ENCODE measurements around the gene RAB37. TPM values are rescaled to one million over a fixed set of nuclear protein-coding genes. Genes with fewer than 3 reads are reported as not detected.

Gene RAB37
- total RNA-seq, 3 donors from 2014 or later = 0.29 to 0.98 (median 0.33) TPM

DNA sequence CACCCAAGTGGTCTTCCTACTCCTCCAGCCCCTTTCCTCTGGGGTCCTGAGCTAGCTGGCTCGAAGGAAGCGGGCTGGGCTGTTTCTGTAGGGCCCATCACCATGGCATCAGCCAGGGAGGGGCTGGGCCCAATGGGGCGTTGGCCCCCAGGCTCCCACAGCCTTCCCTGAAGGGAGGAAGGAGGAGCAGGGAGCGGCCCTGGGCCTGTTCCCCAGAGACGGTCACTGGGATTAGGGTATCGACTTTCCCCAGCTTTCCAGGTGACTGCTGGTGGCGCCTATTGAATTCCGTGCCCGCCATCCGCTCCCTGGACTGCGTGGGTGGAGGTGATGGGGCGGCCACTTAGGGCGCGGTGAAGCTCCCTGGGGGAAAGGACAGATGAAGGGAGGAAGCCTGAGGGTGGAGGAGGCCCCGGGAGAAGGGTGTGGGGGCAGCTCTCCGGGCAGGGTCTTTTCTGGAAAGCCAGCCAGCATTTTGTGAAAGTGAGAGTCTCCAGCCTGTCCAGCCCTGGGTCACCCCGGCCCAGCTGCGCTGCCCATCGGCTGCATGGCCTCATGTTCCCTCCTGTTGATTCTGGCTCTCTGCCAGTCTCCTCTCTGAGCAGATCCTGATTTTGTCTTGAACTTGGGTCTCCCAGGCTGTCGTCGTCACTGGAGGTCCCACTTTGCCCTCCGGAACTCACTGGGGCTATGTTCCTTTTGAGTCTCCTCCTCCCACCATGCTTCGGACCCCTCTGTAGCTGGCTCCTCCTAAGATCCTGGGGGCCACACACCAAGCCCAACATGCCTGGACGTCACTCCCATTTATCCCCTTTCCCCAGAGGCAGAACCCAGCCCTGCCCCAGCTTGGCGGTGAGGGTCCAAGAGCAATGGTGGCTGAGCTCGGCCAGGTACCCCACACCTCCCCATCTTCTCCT, 21.1 kb downstream of the RAB37 start:
- Mint-ChIP-seq H3K4me1 (ENCODE audit: low read depth) (peaks cover 86% of the 10 kb centered on the region), H3K4me3 (peak overlapping the region; percentile 59), H3K27me3 (ENCODE audit: low read depth) (no peaks in the 10 kb centered on the region), H3K9me3 (no peaks in the 10 kb centered on the region), H3K36me3 (ENCODE audit: insufficient read depth) (peaks cover under 1% of the 10 kb centered on the region)
- ATAC-seq (no peak), DNase-seq (no peak)

- H3K4me1 Mint-ChIP-seq (ENCODE audit: low read depth) = peaks cover 79% of the 10 kb centered on the region
- H3K4me3 Mint-ChIP-seq = peak overlapping the region; percentile 59
- ATAC-seq = peak; percentile 42 to 43
- H3K27me3 Mint-ChIP-seq (ENCODE audit: low read depth) = no peaks in the 10 kb centered on the region
- no peak for DNase-seq
- no peaks in the 10 kb centered on the region for H3K36me3 Mint-ChIP-seq (ENCODE audit: insufficient read depth)
- no peaks in the 10 kb centered on the region for H3K9me3 Mint-ChIP-seq
These were observed 21.8 kb downstream of the RAB37 start for GRCh38 chr17:74758848-74759168.

DNA sequence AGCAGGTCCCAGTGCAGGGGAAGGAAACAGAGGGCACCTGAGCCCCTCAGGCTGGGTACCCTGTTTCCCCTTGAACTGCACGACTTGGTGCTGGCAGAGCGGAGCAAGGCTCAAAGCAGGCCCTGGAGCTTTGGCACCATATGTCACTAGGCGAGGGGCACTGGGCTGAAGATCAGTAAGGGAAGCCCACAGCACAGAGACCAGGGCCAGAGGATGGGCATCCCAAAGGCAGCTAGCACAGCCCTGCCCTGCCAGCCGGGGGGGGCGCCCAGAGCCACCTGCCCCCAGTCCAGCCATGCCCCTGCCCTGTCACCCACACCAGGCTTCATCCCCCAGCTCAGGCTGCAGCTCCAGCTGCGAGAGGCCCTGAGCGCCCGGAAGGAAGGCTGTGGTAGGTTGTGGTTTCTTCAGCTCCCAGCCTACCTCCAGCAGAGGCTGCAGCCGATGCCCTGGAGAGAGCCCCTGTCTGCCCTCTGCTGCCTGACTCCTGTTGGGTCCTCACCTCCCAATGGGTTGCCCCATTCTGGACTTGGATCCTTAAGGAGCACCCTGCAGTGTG, 22.3 kb downstream of the RAB37 start:
- peak; percentile 72 to 77 for ATAC-seq
- peak overlapping the region; percentile 59 for H3K4me3 Mint-ChIP-seq
- H3K9me3 Mint-ChIP-seq = no peaks in the 10 kb centered on the region
- H3K27me3 Mint-ChIP-seq (ENCODE audit: low read depth) = no peaks in the 10 kb centered on the region
- H3K36me3 Mint-ChIP-seq (ENCODE audit: insufficient read depth) = no peaks in the 10 kb centered on the region
- DNase-seq = no peak
- H3K4me1 Mint-ChIP-seq (ENCODE audit: low read depth) = peaks cover 75% of the 10 kb centered on the region

DNA sequence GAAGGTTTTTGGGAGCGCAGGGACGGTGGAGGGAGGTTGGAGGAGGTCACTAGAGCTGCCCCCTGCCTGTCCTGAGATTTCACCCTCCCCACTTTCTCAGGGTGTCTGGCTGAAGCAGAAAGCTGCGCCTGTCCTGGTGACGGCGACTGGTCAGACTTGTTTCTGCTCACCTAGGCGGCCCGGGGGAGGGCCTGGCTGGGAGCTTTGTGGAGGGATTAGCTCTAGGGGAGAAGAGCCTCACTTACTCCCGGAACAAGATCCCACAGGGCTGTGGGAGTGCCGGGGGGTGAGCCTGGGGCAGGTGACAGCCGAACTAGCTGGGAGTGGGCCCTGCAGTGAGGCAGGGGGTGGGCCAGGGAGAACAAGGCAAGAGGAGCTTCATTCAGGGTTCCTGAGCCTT, 22.9 kb downstream of the RAB37 start:
- H3K4me3 Mint-ChIP-seq = no peak overlapping the region
- H3K27me3 Mint-ChIP-seq (ENCODE audit: low read depth) = no peaks in the 10 kb centered on the region
- DNase-seq (no peak), ATAC-seq (no peak)
- no peaks in the 10 kb centered on the region for H3K9me3 Mint-ChIP-seq
- H3K4me1 Mint-ChIP-seq (ENCODE audit: low read depth) = peaks cover 69% of the 10 kb centered on the region
- no peaks in the 10 kb centered on the region for H3K36me3 Mint-ChIP-seq (ENCODE audit: insufficient read depth)

GRCh38 chr17:74760404-74761105, 23.5 kb downstream of the RAB37 start:
- H3K9me3 Mint-ChIP-seq = no peaks in the 10 kb centered on the region
- no peak for DNase-seq
- peaks cover 63% of the 10 kb centered on the region for H3K4me1 Mint-ChIP-seq (ENCODE audit: low read depth)
- ATAC-seq = no peak
- H3K27me3 Mint-ChIP-seq (ENCODE audit: low read depth) = no peaks in the 10 kb centered on the region
- no peaks in the 10 kb centered on the region for H3K36me3 Mint-ChIP-seq (ENCODE audit: insufficient read depth)
- no peak overlapping the region for H3K4me3 Mint-ChIP-seq

DNA sequence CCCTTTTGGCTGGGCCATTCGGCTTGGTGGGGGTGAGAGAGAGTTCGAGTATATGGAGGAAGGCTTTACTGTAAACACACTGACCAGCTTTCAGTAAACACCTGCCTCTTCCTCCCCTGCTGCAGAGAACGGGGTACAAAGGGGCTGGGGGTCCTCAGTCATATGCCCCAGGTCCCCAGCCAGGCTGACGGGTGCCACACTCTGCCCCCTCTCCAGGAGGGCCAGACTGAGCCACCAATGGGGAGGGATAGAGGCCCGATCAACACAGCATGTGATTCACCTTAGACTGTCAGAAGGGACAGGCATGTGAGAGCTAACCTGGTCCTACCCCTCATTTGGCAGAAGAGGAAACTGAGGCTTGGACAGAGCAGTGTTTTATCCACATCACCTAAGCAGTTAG, 24.4 kb downstream of the RAB37 start:
- no peak for ATAC-seq
- Mint-ChIP-seq H3K36me3 (ENCODE audit: insufficient read depth) (peaks cover 4% of the 10 kb centered on the region), H3K4me3 (no peak overlapping the region), H3K9me3 (no peaks in the 10 kb centered on the region), H3K27me3 (ENCODE audit: low read depth) (no peaks in the 10 kb centered on the region), H3K4me1 (ENCODE audit: low read depth) (peaks cover 57% of the 10 kb centered on the region)
- no peak for DNase-seq

GRCh38 chr17:74761931-74762330, 24.9 kb downstream of the RAB37 start:
- ATAC-seq = no peak
- peaks cover 52% of the 10 kb centered on the region for H3K4me1 Mint-ChIP-seq (ENCODE audit: low read depth)

GRCh38 chr17:74763565-74764387, 26.7 kb downstream of the RAB37 start:
- Mint-ChIP-seq H3K27me3 (ENCODE audit: low read depth) (no peaks in the 10 kb centered on the region), H3K36me3 (ENCODE audit: insufficient read depth) (peaks cover 11% of the 10 kb centered on the region), H3K4me3 (no peak overlapping the region)

More at GRCh38 chr17:74761931-74762330, 24.9 kb downstream of the RAB37 start:
- H3K36me3 Mint-ChIP-seq (ENCODE audit: insufficient read depth) = peaks cover 6% of the 10 kb centered on the region
- no peak for DNase-seq
- H3K27me3 Mint-ChIP-seq (ENCODE audit: low read depth) = no peaks in the 10 kb centered on the region
- no peak overlapping the region for H3K4me3 Mint-ChIP-seq
- H3K9me3 Mint-ChIP-seq = no peaks in the 10 kb centered on the region

GRCh38 chr17:74764751-74765286, 27.8 kb downstream of the RAB37 start:
- Mint-ChIP-seq H3K27me3 (ENCODE audit: low read depth) (no peaks in the 10 kb centered on the region), H3K4me3 (no peak overlapping the region), H3K9me3 (no peaks in the 10 kb centered on the region), H3K36me3 (ENCODE audit: insufficient read depth) (peaks cover 12% of the 10 kb centered on the region), H3K4me1 (ENCODE audit: low read depth) (peaks cover 27% of the 10 kb centered on the region)
- no peak for DNase-seq
- no peak for ATAC-seq

More at GRCh38 chr17:74763565-74764387, 26.7 kb downstream of the RAB37 start:
- ATAC-seq = no peak
- no peak for DNase-seq
- H3K4me1 Mint-ChIP-seq (ENCODE audit: low read depth) = peaks cover 37% of the 10 kb centered on the region
- H3K9me3 Mint-ChIP-seq = no peaks in the 10 kb centered on the region

- Mint-ChIP-seq H3K27me3 (ENCODE audit: low read depth) (no peaks in the 10 kb centered on the region), H3K36me3 (ENCODE audit: insufficient read depth) (peaks cover 22% of the 10 kb centered on the region), H3K4me3 (no peak overlapping the region), H3K4me1 (ENCODE audit: low read depth) (peaks cover 23% of the 10 kb centered on the region), H3K9me3 (no peaks in the 10 kb centered on the region)
- DNase-seq (no peak), ATAC-seq (no peak)
These were observed 29.4 kb downstream of the RAB37 start for GRCh38 chr17:74766413-74766812.

GRCh38 chr17:74767111-74767516, 30.1 kb downstream of the RAB37 start:
- Mint-ChIP-seq H3K36me3 (ENCODE audit: insufficient read depth) (peaks cover 22% of the 10 kb centered on the region), H3K4me1 (ENCODE audit: low read depth) (peaks cover 19% of the 10 kb centered on the region), H3K27me3 (ENCODE audit: low read depth) (no peaks in the 10 kb centered on the region), H3K9me3 (no peaks in the 10 kb centered on the region), H3K4me3 (no peak overlapping the region)
- DNase-seq (no peak), ATAC-seq (no peak)

DNA sequence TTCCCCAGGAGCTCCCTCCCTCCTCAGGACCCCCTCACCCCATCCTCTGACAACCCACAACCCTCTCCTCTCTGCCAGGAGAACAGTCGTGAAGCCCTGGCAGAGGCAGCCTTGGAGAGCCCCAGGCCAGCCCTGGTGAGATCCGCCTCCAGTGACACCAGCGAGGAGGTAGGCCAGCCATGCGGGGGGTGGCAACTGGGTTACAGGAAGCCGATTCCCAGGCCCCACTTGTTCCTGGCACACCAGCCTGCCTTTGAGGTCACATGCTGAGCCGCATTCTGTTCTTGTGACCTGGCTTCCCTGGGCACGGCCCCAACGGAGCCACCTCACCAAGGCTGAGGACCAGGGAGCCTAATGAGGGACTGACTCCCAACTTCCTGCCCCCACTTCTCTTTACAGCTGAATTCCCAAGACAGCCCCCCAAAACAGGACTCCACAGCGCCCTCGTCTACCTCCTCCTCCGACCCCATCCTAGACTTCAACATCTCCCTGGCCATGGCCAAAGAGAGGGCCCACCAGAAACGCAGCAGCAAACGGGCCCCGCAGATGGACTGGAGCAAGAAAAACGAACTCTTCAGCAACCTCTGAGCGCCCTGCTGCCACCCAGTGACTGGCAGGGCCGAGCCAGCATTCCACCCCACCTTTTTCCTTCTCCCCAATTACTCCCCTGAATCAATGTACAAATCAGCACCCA, 31.2 kb downstream of the RAB37 start:
- H3K4me1 Mint-ChIP-seq (ENCODE audit: low read depth) = peaks cover 16% of the 10 kb centered on the region
- no peak for ATAC-seq
- no peak for DNase-seq
- H3K9me3 Mint-ChIP-seq = no peaks in the 10 kb centered on the region
- peaks cover 27% of the 10 kb centered on the region for H3K36me3 Mint-ChIP-seq (ENCODE audit: insufficient read depth)
- no peak overlapping the region for H3K4me3 Mint-ChIP-seq
- H3K27me3 Mint-ChIP-seq (ENCODE audit: low read depth) = no peaks in the 10 kb centered on the region

DNA sequence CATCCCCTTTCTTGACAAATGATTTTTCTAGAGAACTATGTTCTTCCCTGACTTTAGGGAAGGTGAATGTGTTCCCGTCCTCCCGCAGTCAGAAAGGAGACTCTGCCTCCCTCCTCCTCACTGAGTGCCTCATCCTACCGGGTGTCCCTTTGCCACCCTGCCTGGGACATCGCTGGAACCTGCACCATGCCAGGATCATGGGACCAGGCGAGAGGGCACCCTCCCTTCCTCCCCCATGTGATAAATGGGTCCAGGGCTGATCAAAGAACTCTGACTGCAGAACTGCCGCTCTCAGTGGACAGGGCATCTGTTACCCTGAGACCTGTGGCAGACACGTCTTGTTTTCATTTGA, 31.7 kb downstream of the RAB37 start:
- ATAC-seq (no peak), DNase-seq (no peak)
- peaks cover 17% of the 10 kb centered on the region for H3K4me1 Mint-ChIP-seq (ENCODE audit: low read depth)
- H3K36me3 Mint-ChIP-seq (ENCODE audit: insufficient read depth) = peaks cover 28% of the 10 kb centered on the region
- H3K4me3 Mint-ChIP-seq = no peak overlapping the region
- no peaks in the 10 kb centered on the region for H3K9me3 Mint-ChIP-seq
- no peaks in the 10 kb centered on the region for H3K27me3 Mint-ChIP-seq (ENCODE audit: low read depth)
